Osteocyte (in vitro differentiated cells): ENCODE data around the gene AEN. TPM values are rescaled to one million over a fixed set of nuclear protein-coding genes. Genes with fewer than 3 reads are reported as not detected.
A peak's percentile ranks its signal among the peaks of the same experiment; 100 is the strongest.

ENCODE experiments used
- DNase-seq: peaks from one replicate; pipeline ENCODE4 v3.0.0; 2021; ENCODE audit warnings: mixed read lengths; ENCODE audit not compliant: unreplicated experiment; ENCODE audit errors: extremely low spot score
- H3K27ac Mint-ChIP-seq: one replicate; pipeline ENCODE4 v1.8.0; 2021; ENCODE audit warnings: mild to moderate bottlenecking, mixed read lengths; ENCODE audit not compliant: unreplicated experiment
- H3K27me3 Mint-ChIP-seq: one replicate; pipeline ENCODE4 v1.8.0; 2021; ENCODE audit warnings: mixed read lengths; ENCODE audit not compliant: unreplicated experiment
- H3K36me3 Mint-ChIP-seq: one replicate; pipeline ENCODE4 v1.8.0; 2021; ENCODE audit warnings: mixed read lengths; ENCODE audit not compliant: unreplicated experiment
- H3K4me1 Mint-ChIP-seq: one replicate; pipeline ENCODE4 v1.8.0; 2021; ENCODE audit warnings: mixed read lengths; ENCODE audit not compliant: unreplicated experiment
- H3K4me3 Mint-ChIP-seq: one replicate; pipeline ENCODE4 v1.8.0; 2021; ENCODE audit warnings: mild to moderate bottlenecking, moderate library complexity, mixed read lengths; ENCODE audit not compliant: unreplicated experiment
- H3K9me3 Mint-ChIP-seq: one replicate; pipeline ENCODE4 v1.8.0; 2021; ENCODE audit warnings: mixed read lengths; ENCODE audit not compliant: unreplicated experiment
- total RNA-seq: library from RNA; stranded (reverse); gene quantifications from 2 replicates; pipeline ENCODE4 v1.2.1, GENCODE V29; 2021
- TF ChIP-seq, protein P1 (sequence below): fragments of 200-600 bp; sonication (generic); IDR thresholded peaks from 2 replicates; pipeline ENCODE4 v1.5.0; 2021; ENCODE audit warnings: antibody characterized with exemption, mild to moderate bottlenecking, moderate library complexity

Gene AEN
- total RNA-seq, 1 donor from 2014 or later: 25.1 TPM

DNA sequence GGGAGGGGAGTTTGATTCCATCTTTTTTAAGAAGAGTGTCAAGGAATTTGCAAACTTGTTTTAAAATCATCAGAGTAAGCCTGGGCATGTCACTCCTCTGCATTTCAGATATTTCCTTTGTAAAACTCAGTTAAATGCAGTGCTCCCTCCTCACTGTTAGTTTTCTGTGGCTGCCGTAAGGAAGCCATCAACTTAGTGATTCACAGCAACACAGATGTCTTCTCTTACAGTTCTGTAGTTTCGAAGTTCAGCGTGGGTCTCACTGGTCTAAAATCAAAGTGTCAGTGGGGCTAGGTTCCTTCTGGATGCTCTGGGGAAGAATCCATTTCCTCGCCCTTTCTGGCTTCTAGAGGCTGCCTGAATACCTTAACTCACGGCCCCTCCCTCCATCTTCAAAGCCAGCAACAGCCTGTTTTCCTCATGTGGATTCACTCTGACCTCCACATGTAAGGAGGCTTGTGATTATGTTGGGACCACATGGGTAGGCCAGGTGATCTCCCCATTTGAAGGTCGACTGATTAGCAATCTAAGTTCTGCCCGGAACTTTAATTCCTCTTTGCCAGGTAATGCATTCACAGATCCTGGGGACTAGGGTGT is 30.1 kb downstream of the AEN start:
- H3K4me3 Mint-ChIP-seq: no peak overlapping the region
- TF ChIP-seq, protein P1, sequence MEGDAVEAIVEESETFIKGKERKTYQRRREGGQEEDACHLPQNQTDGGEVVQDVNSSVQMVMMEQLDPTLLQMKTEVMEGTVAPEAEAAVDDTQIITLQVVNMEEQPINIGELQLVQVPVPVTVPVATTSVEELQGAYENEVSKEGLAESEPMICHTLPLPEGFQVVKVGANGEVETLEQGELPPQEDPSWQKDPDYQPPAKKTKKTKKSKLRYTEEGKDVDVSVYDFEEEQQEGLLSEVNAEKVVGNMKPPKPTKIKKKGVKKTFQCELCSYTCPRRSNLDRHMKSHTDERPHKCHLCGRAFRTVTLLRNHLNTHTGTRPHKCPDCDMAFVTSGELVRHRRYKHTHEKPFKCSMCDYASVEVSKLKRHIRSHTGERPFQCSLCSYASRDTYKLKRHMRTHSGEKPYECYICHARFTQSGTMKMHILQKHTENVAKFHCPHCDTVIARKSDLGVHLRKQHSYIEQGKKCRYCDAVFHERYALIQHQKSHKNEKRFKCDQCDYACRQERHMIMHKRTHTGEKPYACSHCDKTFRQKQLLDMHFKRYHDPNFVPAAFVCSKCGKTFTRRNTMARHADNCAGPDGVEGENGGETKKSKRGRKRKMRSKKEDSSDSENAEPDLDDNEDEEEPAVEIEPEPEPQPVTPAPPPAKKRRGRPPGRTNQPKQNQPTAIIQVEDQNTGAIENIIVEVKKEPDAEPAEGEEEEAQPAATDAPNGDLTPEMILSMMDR: no peak
- H3K36me3 Mint-ChIP-seq: no peaks in the 10 kb centered on the region
- no peak overlapping the region for H3K27ac Mint-ChIP-seq
- no peaks in the 10 kb centered on the region for H3K27me3 Mint-ChIP-seq
- peaks cover 27% of the 10 kb centered on the region for H3K4me1 Mint-ChIP-seq
- peak; percentile 42 for DNase-seq
- no peaks in the 10 kb centered on the region for H3K9me3 Mint-ChIP-seq

DNA sequence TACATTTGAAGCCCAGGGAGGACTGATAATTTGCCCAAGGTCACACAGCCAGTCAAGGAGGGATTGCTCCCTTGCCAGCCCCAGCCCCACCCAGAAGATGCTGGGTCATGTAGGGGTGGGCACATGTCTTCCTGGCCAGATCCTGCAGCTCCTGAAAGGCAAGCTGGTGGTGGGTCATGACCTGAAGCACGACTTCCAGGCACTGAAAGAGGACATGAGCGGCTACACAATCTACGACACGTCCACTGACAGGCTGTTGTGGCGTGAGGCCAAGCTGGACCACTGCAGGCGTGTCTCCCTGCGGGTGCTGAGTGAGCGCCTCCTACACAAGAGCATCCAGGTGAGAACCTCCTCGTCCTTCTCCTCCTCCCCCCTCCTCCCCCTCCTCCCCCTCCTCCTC is 30.8 kb downstream of the AEN start:
- no peak overlapping the region for H3K4me3 Mint-ChIP-seq
- no peak overlapping the region for H3K27ac Mint-ChIP-seq
- peaks cover 27% of the 10 kb centered on the region for H3K4me1 Mint-ChIP-seq
- peak; percentile 59 for DNase-seq
- TF ChIP-seq, protein P1: no peak
- H3K27me3 Mint-ChIP-seq: no peaks in the 10 kb centered on the region
- no peaks in the 10 kb centered on the region for H3K9me3 Mint-ChIP-seq
- H3K36me3 Mint-ChIP-seq: no peaks in the 10 kb centered on the region

DNA sequence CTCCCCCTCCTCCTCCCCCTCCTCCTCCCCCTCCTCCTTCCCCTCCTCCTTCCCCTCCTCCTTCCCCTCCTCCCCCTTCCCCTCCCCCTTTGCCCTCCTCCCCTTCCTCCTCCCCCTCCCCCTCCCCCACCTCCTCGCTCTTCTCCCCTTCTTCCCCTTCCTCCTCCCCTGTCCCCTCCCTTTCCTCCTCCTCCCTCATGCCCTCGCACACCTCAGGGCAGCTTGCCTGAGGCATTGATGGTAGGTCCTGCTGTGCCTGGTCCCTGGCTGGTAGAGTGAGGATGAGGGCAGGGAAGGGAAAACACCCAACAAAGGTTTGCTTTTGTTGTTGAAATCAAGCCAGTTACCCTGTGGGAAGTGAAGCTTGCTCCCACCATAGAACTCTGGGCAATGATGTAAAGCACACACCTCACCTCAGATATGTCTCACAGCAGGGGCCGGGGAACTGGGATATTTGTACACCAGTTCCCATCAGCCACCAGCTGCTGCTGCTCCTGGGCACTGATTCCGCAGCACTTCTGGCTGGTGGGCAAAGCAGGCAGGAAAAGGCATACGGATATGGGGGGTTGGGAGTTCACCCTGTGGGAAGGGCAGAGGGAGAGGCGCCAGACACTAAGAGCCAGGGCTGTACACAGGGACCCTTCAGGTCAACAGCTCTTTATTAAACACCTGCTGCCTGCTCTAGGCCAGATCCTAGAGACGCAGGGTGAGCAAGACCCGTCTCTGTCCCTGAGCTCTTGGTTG is 31.5 kb downstream of the AEN start:
- peak; percentile 71 for DNase-seq
- Mint-ChIP-seq H3K4me1 (peaks cover 28% of the 10 kb centered on the region), H3K27me3 (no peaks in the 10 kb centered on the region), H3K27ac (no peak overlapping the region), H3K9me3 (no peaks in the 10 kb centered on the region), H3K4me3 (no peak overlapping the region), H3K36me3 (no peaks in the 10 kb centered on the region)
- TF ChIP-seq, protein P1: no peak

DNA sequence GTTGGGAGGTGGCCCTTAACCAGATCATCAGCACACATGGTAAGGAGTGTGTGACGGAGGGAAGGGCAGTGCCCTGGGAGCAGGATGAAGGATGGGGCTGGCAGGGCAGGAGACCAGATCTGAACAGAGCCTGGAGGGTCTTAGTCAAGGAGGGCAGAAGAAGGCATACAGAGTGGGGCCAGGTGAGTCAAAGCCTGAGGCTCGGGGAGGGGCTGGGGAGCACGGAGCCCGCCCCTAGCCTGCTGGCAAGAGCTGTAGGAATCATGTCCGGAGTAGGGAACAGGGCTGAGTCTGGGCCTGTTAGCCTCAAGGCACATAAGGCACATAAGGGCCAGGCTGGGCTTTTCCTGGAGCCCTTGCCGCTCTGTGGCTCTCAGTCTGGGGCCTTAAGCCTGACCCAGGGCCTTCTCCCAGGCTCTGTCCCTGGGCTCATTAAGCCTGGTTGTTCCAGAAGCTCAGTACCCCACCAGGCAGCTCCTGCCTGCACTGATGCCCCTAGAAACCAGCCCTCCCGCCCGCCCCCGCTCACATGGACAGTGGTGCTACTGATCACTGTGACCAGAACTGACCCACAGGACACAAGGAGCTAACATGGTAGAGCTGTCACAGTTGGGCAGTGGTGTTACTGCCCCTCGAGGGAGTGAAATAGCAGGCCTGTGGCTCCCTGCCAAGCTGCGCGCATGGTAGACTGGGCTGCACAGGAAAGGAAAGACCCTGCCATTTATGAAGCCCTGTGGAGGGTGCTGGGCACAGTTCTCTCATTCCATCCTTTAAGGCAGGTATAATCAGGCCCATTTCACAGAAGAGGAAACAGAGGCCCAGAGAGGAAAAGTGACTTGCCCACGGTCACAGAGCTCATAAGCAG is 32.3 kb downstream of the AEN start:
- Mint-ChIP-seq H3K4me1 (peaks cover 25% of the 10 kb centered on the region), H3K4me3 (no peak overlapping the region), H3K27me3 (no peaks in the 10 kb centered on the region), H3K9me3 (no peaks in the 10 kb centered on the region), H3K36me3 (no peaks in the 10 kb centered on the region), H3K27ac (no peak overlapping the region)
- DNase-seq: peak; percentile 68
- TF ChIP-seq, protein P1: no peak
